ENCODE results near the gene AOPEP.

Gene AOPEP

GRCh38 chr9:94800424-94801117 lies 74.1 kb downstream of the AOPEP start:
- no peak overlapping the region for H3K27ac ChIP-seq (ENCODE audit: extremely low read depth, low read depth, low read length)
- POLR2A ChIA-PET, result no interaction called here
- H3K36me3 ChIP-seq (ENCODE audit: control insufficient read depth in 2 of 2, insufficient read depth in 1 of 2, low read length in 2 of 2), result peaks cover 0 to 7% of the 10 kb centered on the region in 2 experiments; a peak in 1 of 3 replicates
- TF ChIP-seq ZNF777 (tag by site-specific recombination; IDR thresholded peaks at IDR 0.05; ENCODE audit: borderline replicate concordance), result no peak
- no peak for TF ChIP-seq ZXDB (tag by site-specific recombination; IDR thresholded peaks at IDR 0.05)
- TF ChIP-seq FEZF1 (tag by site-specific recombination; IDR thresholded peaks at IDR 0.05), result peak; percentile 27; the same call in 1 of the 2 replicates
- H3K9me3 ChIP-seq (ENCODE audit: control insufficient read depth, insufficient read depth, low read depth, low read length), result no peaks in the 10 kb centered on the region
- CTCF ChIA-PET, result interaction anchor here (0.5 to 1.1 kb wide), 2 partner anchors 112 to 330 kb away, joined by 3 read pairs; no protein-coding TSS in a partner anchor
- H3K4me3 ChIP-seq (ENCODE audit: low read depth, low read length), result no peak overlapping the region
- H3K4me1 ChIP-seq (ENCODE audit: control insufficient read depth, insufficient read depth, low read length), result peaks cover 9% of the 10 kb centered on the region

- no peak for TF ChIP-seq SP7 (tag by site-specific recombination; IDR thresholded peaks at IDR 0.05)
- TF ChIP-seq ZNF416 (tag by site-specific recombination; IDR thresholded peaks at IDR 0.05), result no peak
- no peak for TF ChIP-seq ZNF2 (tag by site-specific recombination; IDR thresholded peaks at IDR 0.05)
- no peak for TF ChIP-seq ZNF639 (tag by site-specific recombination; IDR thresholded peaks at IDR 0.05)
- TF ChIP-seq ZNF350 (tag by site-specific recombination; IDR thresholded peaks at IDR 0.05), result no peak
- TF ChIP-seq ZNF121 (tag by site-specific recombination; IDR thresholded peaks at IDR 0.05), result no peak
- no peak for TF ChIP-seq ZBTB44 (tag by site-specific recombination; IDR thresholded peaks at IDR 0.05)
- TF ChIP-seq ZNF449 (tag by site-specific recombination; IDR thresholded peaks at IDR 0.05), result no peak
- TF ChIP-seq ZNF704 (tag by site-specific recombination; IDR thresholded peaks at IDR 0.05), result no peak
- peaks cover 0 to 7% of the 10 kb centered on the region in 2 experiments; a peak in 1 of 3 replicates for H3K36me3 ChIP-seq (ENCODE audit: control insufficient read depth in 2 of 2, insufficient read depth in 1 of 2, low read length in 2 of 2)
- ChIA-PET POLR2A (no interaction called here), CTCF (interaction anchor here (0.5 to 0.6 kb wide), 2 partner anchors 113 to 1746 kb away, joined by 3 read pairs; no protein-coding TSS in a partner anchor)
- H3K4me3 ChIP-seq (ENCODE audit: low read depth, low read length), result no peak overlapping the region
- no peak overlapping the region; the same call in 1 of the 2 replicates for H3K27ac ChIP-seq (ENCODE audit: extremely low read depth, low read depth, low read length)
- no peaks in the 10 kb centered on the region for H3K9me3 ChIP-seq (ENCODE audit: control insufficient read depth, insufficient read depth, low read depth, low read length)
- H3K4me1 ChIP-seq (ENCODE audit: control insufficient read depth, insufficient read depth, low read length), result peaks cover 14% of the 10 kb centered on the region
These were observed 74.7 kb downstream of the AOPEP start for GRCh38 chr9:94801234-94801633.

GRCh38 chr9:94801681-94802080 lies 75.2 kb downstream of the AOPEP start:
- H3K9me3 ChIP-seq (ENCODE audit: control insufficient read depth, insufficient read depth, low read depth, low read length), result no peaks in the 10 kb centered on the region
- no peak overlapping the region for H3K27ac ChIP-seq (ENCODE audit: extremely low read depth, low read depth, low read length)
- POLR2A ChIA-PET, result no interaction called here
- CTCF ChIA-PET, result interaction anchor here (0.6 to 1.4 kb wide), 2 partner anchors 121 to 1747 kb away, joined by 3 to 6 read pairs; no protein-coding TSS in a partner anchor
- peaks cover 0 to 7% of the 10 kb centered on the region in 2 experiments; a peak in 1 of 3 replicates for H3K36me3 ChIP-seq (ENCODE audit: control insufficient read depth in 2 of 2, insufficient read depth in 1 of 2, low read length in 2 of 2)
- TF ChIP-seq ZNF513 (tag by site-specific recombination; IDR thresholded peaks at IDR 0.05) (no peak), ZNF843 (tag by site-specific recombination; IDR thresholded peaks at IDR 0.05) (no peak), ZNF112 (tag by site-specific recombination; IDR thresholded peaks at IDR 0.05) (no peak), KLF7 (tag by site-specific recombination; IDR thresholded peaks at IDR 0.05; ENCODE audit: borderline replicate concordance) (no peak), BCL6B (tag by site-specific recombination; IDR thresholded peaks at IDR 0.05) (no peak), ZNF140 (tag by site-specific recombination; IDR thresholded peaks at IDR 0.05) (no peak), OSR2 (tag by site-specific recombination; IDR thresholded peaks at IDR 0.05) (no peak)
- H3K4me3 ChIP-seq (ENCODE audit: low read depth, low read length), result no peak overlapping the region
- peaks cover 19% of the 10 kb centered on the region for H3K4me1 ChIP-seq (ENCODE audit: control insufficient read depth, insufficient read depth, low read length)

All from HEK293 (cell line).